H1 (cell line): ENCODE data around the gene CNOT6L. TPM values are rescaled to one million over a fixed set of nuclear protein-coding genes. Genes with fewer than 3 reads are reported as not detected.

Experiments used
- polyA plus RNA-seq, 7 experiments: library from polyadenylated mRNA; depleted of rRNA in 3 of 7; stranded (reverse) in 5 of 7; unstranded in 2 of 7; fragments of >200 nt in 5 of 7; fragments of 200-250 nt in 2 of 7; gene quantifications; 1 replicate in 5 of 7; 2 replicates in 1 of 7; 4 replicates in 1 of 7; pipeline versions ENCODE4 v1.2.1 to v1.2.3, GENCODE V29; 2011 to 2013; ENCODE audit warnings: missing spikeins in 2 of 7, mixed read lengths in 2 of 7
- total RNA-seq: library from RNA; stranded (reverse); fragmentation: NEBNext Ultra II Directional; extraction: Animal tissue kit (Norgen Biotek cat#: 25700); gene quantifications from 2 replicates; pipeline ENCODE4 v1.2.1, GENCODE V29; 2021
- TF ChIP-seq, protein P1 (sequence below): fragments of 300-600 bp; sonication (generic); IDR thresholded peaks from 2 replicates; pipeline ENCODE4 v1.7.1; 2012; ENCODE audit warnings: low read length, moderate library complexity, mild to moderate bottlenecking, inconsistent platforms; ENCODE audit not compliant: insufficient replicate concordance
- TF ChIP-seq, protein P2 (sequence below): IDR thresholded peaks from 2 replicates; pipeline ENCODE4 v1.6.1; 2011; ENCODE audit warnings: low read depth, mild to moderate bottlenecking, low read length; ENCODE audit not compliant: insufficient read depth

The CNOT6L gene
- total and polyA plus RNA-seq, 2 of the 8 experiments (the other 6 are each of a cell fraction or from before 2014, with no cell fraction given) = 2.0 to 22.4 TPM

DNA sequence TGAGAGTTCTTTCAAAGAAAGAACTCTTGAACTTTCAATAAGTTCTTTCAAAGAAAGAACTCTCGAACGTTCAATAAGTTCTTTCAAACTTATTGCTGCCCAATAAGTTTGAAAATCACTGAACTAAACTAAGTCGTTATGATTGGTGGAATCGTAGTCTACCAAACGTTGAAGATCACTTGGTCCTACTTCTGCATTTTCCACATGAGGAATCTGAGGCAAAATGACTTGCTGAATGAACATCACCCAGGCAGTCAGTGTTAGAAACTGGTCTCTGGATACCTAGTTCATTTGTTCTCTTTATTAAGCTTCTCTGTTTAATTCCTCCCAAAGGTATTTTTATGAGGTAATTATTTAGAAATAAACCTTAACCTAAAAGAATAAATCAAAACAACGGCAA is 7.1 kb upstream of the CNOT6L start (continued):
- TF ChIP-seq, protein P1, sequence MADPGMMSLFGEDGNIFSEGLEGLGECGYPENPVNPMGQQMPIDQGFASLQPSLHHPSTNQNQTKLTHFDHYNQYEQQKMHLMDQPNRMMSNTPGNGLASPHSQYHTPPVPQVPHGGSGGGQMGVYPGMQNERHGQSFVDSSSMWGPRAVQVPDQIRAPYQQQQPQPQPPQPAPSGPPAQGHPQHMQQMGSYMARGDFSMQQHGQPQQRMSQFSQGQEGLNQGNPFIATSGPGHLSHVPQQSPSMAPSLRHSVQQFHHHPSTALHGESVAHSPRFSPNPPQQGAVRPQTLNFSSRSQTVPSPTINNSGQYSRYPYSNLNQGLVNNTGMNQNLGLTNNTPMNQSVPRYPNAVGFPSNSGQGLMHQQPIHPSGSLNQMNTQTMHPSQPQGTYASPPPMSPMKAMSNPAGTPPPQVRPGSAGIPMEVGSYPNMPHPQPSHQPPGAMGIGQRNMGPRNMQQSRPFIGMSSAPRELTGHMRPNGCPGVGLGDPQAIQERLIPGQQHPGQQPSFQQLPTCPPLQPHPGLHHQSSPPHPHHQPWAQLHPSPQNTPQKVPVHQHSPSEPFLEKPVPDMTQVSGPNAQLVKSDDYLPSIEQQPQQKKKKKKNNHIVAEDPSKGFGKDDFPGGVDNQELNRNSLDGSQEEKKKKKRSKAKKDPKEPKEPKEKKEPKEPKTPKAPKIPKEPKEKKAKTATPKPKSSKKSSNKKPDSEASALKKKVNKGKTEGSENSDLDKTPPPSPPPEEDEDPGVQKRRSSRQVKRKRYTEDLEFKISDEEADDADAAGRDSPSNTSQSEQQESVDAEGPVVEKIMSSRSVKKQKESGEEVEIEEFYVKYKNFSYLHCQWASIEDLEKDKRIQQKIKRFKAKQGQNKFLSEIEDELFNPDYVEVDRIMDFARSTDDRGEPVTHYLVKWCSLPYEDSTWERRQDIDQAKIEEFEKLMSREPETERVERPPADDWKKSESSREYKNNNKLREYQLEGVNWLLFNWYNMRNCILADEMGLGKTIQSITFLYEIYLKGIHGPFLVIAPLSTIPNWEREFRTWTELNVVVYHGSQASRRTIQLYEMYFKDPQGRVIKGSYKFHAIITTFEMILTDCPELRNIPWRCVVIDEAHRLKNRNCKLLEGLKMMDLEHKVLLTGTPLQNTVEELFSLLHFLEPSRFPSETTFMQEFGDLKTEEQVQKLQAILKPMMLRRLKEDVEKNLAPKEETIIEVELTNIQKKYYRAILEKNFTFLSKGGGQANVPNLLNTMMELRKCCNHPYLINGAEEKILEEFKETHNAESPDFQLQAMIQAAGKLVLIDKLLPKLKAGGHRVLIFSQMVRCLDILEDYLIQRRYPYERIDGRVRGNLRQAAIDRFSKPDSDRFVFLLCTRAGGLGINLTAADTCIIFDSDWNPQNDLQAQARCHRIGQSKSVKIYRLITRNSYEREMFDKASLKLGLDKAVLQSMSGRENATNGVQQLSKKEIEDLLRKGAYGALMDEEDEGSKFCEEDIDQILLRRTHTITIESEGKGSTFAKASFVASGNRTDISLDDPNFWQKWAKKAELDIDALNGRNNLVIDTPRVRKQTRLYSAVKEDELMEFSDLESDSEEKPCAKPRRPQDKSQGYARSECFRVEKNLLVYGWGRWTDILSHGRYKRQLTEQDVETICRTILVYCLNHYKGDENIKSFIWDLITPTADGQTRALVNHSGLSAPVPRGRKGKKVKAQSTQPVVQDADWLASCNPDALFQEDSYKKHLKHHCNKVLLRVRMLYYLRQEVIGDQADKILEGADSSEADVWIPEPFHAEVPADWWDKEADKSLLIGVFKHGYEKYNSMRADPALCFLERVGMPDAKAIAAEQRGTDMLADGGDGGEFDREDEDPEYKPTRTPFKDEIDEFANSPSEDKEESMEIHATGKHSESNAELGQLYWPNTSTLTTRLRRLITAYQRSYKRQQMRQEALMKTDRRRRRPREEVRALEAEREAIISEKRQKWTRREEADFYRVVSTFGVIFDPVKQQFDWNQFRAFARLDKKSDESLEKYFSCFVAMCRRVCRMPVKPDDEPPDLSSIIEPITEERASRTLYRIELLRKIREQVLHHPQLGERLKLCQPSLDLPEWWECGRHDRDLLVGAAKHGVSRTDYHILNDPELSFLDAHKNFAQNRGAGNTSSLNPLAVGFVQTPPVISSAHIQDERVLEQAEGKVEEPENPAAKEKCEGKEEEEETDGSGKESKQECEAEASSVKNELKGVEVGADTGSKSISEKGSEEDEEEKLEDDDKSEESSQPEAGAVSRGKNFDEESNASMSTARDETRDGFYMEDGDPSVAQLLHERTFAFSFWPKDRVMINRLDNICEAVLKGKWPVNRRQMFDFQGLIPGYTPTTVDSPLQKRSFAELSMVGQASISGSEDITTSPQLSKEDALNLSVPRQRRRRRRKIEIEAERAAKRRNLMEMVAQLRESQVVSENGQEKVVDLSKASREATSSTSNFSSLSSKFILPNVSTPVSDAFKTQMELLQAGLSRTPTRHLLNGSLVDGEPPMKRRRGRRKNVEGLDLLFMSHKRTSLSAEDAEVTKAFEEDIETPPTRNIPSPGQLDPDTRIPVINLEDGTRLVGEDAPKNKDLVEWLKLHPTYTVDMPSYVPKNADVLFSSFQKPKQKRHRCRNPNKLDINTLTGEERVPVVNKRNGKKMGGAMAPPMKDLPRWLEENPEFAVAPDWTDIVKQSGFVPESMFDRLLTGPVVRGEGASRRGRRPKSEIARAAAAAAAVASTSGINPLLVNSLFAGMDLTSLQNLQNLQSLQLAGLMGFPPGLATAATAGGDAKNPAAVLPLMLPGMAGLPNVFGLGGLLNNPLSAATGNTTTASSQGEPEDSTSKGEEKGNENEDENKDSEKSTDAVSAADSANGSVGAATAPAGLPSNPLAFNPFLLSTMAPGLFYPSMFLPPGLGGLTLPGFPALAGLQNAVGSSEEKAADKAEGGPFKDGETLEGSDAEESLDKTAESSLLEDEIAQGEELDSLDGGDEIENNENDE = no peak
- TF ChIP-seq, protein P2, sequence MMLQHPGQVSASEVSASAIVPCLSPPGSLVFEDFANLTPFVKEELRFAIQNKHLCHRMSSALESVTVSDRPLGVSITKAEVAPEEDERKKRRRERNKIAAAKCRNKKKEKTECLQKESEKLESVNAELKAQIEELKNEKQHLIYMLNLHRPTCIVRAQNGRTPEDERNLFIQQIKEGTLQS = no peak
